CD4-positive, alpha-beta T cell (primary cell): ENCODE results near the gene DNAJC15. TPM values are rescaled to one million over a fixed set of nuclear protein-coding genes. Genes with fewer than 3 reads are reported as not detected.

ENCODE experiments used
- ATAC-seq: fragments of 200-7000 bp; cut with Tn5 transposase; one replicate; pipeline ENCODE4 v1.10.0; 2022; ENCODE audit warnings: mild to moderate bottlenecking; ENCODE audit not compliant: poor library complexity
- CTCF ChIA-PET: fragments of 350-600 bp; sonication (Branson Sonifier 250); formaldehyde crosslinking; loops from one replicate; lab custom pipeline; 2021; ENCODE audit warnings: antibody characterized with exemption, inconsistent platforms; lab: Charles Lee
- POLR2A ChIA-PET: fragments of 350-600 bp; sonication (Branson Sonifier 250); formaldehyde crosslinking; loops from one replicate; lab custom pipeline; 2021; ENCODE audit warnings: antibody characterized with exemption, inconsistent platforms; lab: Charles Lee
- DNase-seq, 14 experiments: peaks; one replicate each; pipeline ENCODE4 v3.0.0-alpha.2; 2013 to 2020; ENCODE audit warnings: mixed read lengths in 2 of 14
- H3K27ac ChIP-seq, 2 donors: one replicate each; pipeline versions ENCODE4 v1.5.1 to v1.7.0; 2013; ENCODE audit warnings: low read length in 2 of 2, low read depth in 1 of 2, mild to moderate bottlenecking in 1 of 2
- H3K27me3 ChIP-seq, 2 experiments: 1 replicate in 1 of 2; 2 replicates in 1 of 2; pipeline versions ENCODE4 v1.6.1 to v1.7.0; 2013; ENCODE audit warnings: low read length in 2 of 2, control low read depth in 1 of 2, mild to moderate bottlenecking in 1 of 2, moderate library complexity in 1 of 2; ENCODE audit not compliant: insufficient read depth in 2 of 2, control insufficient read depth in 1 of 2
- H3K36me3 ChIP-seq: one replicate; pipeline ENCODE4 v1.6.1; 2013; ENCODE audit warnings: low read length, control low read depth; ENCODE audit not compliant: insufficient read depth
- H3K4me1 ChIP-seq: one replicate; pipeline ENCODE4 v1.6.1; 2013; ENCODE audit warnings: low read length, control low read depth; ENCODE audit not compliant: insufficient read depth
- H3K4me3 ChIP-seq: one replicate; pipeline ENCODE4 v1.5.1; 2013; ENCODE audit warnings: mild to moderate bottlenecking, low read length, moderate library complexity
- H3K9me3 ChIP-seq, 2 experiments: 1 replicate in 1 of 2; 2 replicates in 1 of 2; pipeline versions ENCODE4 v1.6.1 to v1.7.0; 2013; ENCODE audit warnings: low read length in 2 of 2, mild to moderate bottlenecking in 2 of 2, control low read depth in 1 of 2, moderate library complexity in 1 of 2; ENCODE audit not compliant: control insufficient read depth in 1 of 2, insufficient read depth in 1 of 2
- H3K27ac Mint-ChIP-seq: one replicate; pipeline ENCODE4 v1.8.0; 2020; ENCODE audit warnings: mixed read lengths
- H3K27me3 Mint-ChIP-seq: one replicate; pipeline ENCODE4 v1.8.0; 2021; ENCODE audit warnings: mixed read lengths
- H3K36me3 Mint-ChIP-seq: one replicate; pipeline ENCODE4 v1.8.0; 2021; ENCODE audit warnings: low read depth, mixed read lengths
- H3K4me1 Mint-ChIP-seq: one replicate; pipeline ENCODE4 v1.8.0; 2021; ENCODE audit warnings: low read depth, mixed read lengths
- H3K4me3 Mint-ChIP-seq: one replicate; pipeline ENCODE4 v1.8.0; 2020; ENCODE audit warnings: mild to moderate bottlenecking, mixed read lengths
- H3K9me3 Mint-ChIP-seq: one replicate; pipeline ENCODE4 v1.8.0; 2020; ENCODE audit warnings: mixed read lengths
- intact Hi-C, 2 experiments: fragments of 100-400 bp; cut with DNase I in 1 of 2; cut with micrococcal nuclease in 1 of 2; formaldehyde crosslinking; loops; one replicate each; pipeline versions ENCODE4 v1.15.1 to v1.9.0; 2023 to 2025; cut with DNase I, micrococcal nuclease
- total RNA-seq, 174 experiments: library from RNA in 2 of 174; stranded (reverse) in 2 of 174; gene quantifications; one replicate each; pipeline ENCODE4 v1.2.3 and lab custom pipeline; 2021 to 2026
- TF ChIP-seq, protein P1 (sequence below): fragments of 200-600 bp; IDR thresholded peaks from one replicate; pipeline ENCODE4 v1.8.0; 2022; ENCODE audit warnings: antibody characterized with exemption, mild to moderate bottlenecking

DNAJC15 gene
- total RNA-seq, 2 experiments from 2014 or later = 6.8 to 7.6 TPM

DNA sequence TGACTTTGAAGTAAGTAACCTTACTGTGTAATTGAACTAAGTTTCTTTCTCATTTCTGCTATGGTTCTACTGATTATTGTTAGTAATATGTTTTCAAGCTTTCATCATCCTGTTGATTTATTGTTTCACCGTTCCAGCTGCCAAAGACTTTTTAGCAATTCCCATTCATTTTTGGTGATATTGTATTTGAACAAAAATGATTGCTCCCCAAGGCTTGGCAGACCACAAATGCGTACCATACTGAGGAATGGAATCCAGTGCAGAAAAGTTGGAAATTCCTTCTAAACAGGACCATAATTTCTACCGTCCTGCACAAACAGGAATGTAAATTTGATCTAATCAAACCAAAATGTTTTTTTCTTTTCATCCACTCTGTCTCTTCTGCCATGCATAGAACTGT lies 42.1 kb upstream of the DNAJC15 start:
- no peak overlapping the region for H3K4me3 ChIP-seq
- Mint-ChIP-seq H3K27ac (no peak overlapping the region), H3K4me1 (peaks cover 56% of the 10 kb centered on the region), H3K36me3 (peaks cover 35% of the 10 kb centered on the region), H3K9me3 (no peaks in the 10 kb centered on the region), H3K27me3 (no peaks in the 10 kb centered on the region), H3K4me3 (no peak overlapping the region)
- no peaks in the 10 kb centered on the region for H3K9me3 ChIP-seq
- no peaks in the 10 kb centered on the region for H3K27me3 ChIP-seq
- no peak overlapping the region for H3K27ac ChIP-seq
- ATAC-seq = no peak
- TF ChIP-seq, protein P1, sequence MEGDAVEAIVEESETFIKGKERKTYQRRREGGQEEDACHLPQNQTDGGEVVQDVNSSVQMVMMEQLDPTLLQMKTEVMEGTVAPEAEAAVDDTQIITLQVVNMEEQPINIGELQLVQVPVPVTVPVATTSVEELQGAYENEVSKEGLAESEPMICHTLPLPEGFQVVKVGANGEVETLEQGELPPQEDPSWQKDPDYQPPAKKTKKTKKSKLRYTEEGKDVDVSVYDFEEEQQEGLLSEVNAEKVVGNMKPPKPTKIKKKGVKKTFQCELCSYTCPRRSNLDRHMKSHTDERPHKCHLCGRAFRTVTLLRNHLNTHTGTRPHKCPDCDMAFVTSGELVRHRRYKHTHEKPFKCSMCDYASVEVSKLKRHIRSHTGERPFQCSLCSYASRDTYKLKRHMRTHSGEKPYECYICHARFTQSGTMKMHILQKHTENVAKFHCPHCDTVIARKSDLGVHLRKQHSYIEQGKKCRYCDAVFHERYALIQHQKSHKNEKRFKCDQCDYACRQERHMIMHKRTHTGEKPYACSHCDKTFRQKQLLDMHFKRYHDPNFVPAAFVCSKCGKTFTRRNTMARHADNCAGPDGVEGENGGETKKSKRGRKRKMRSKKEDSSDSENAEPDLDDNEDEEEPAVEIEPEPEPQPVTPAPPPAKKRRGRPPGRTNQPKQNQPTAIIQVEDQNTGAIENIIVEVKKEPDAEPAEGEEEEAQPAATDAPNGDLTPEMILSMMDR = no peak
- H3K36me3 ChIP-seq = peaks cover 4% of the 10 kb centered on the region
- CTCF ChIA-PET = interaction anchor here (1.5 kb wide), 1 partner anchor 36 kb away, joined by 4 read pairs; no protein-coding TSS in a partner anchor
- H3K4me1 ChIP-seq = peaks cover 5% of the 10 kb centered on the region
- POLR2A ChIA-PET = no interaction called here
- intact Hi-C loops = no loop called here
- DNase-seq = no peak

- H3K4me1 Mint-ChIP-seq = peaks cover 57% of the 10 kb centered on the region
- H3K36me3 Mint-ChIP-seq = peaks cover 30% of the 10 kb centered on the region
- Histone ChIP-seq H3K27me3 (no peaks in the 10 kb centered on the region), H3K4me3 (no peak overlapping the region), H3K36me3 (peaks cover 4% of the 10 kb centered on the region), H3K27ac (no peak overlapping the region), H3K4me1 (peaks cover 5% of the 10 kb centered on the region), H3K9me3 (no peaks in the 10 kb centered on the region)
- no peaks in the 10 kb centered on the region for H3K27me3 Mint-ChIP-seq
- ATAC-seq = no peak
- H3K4me3 Mint-ChIP-seq = no peak overlapping the region
- no peak for DNase-seq
- ChIA-PET POLR2A (interaction anchor here (1.0 to 2.6 kb wide), 2 partner anchors 10 to 90 kb away, joined by 3 to 15 read pairs; partner anchors contain the start of gene EPSTI1), CTCF (interaction anchor here (1.3 kb wide), 1 partner anchor 12 kb away, joined by 3 read pairs; no protein-coding TSS in a partner anchor)
- no peak overlapping the region for H3K27ac Mint-ChIP-seq
- H3K9me3 Mint-ChIP-seq = no peaks in the 10 kb centered on the region
- TF ChIP-seq, protein P1 = no peak
- intact Hi-C loops = no loop called here
Observed at GRCh38 chr13:42981853-42982252, 41.5 kb upstream of the DNAJC15 start.

DNA sequence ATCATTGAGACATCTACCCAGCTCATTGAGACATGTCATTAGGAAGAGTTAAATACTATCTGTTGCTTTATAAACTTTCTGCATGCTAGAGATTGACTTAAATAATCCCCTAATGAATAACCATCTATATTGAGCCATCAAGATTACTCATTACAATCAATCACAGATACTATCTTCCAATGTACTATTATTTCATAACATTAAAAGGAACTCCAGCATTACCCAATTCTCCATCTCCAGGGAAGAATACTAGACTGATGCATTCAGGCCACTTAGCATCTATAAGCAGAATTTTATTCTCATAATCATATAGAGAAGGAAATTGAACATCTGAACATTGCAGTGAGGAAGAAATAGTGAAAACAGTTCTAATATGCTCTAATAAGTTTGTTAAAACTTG lies 39.4 kb upstream of the DNAJC15 start:
- Histone ChIP-seq H3K27ac (no peak overlapping the region), H3K36me3 (no peaks in the 10 kb centered on the region), H3K4me3 (no peak overlapping the region), H3K9me3 (no peaks in the 10 kb centered on the region), H3K27me3 (no peaks in the 10 kb centered on the region), H3K4me1 (peaks cover 5% of the 10 kb centered on the region)
- ChIA-PET POLR2A (interaction anchor here (2.6 kb wide), 1 partner anchor 8 kb away, joined by 15 read pairs; the partner anchor contains the start of gene EPSTI1), CTCF (no interaction called here)
- intact Hi-C loops = no loop called here
- Mint-ChIP-seq H3K4me3 (no peak overlapping the region), H3K36me3 (peaks cover 22% of the 10 kb centered on the region), H3K4me1 (peaks cover 64% of the 10 kb centered on the region), H3K9me3 (no peaks in the 10 kb centered on the region), H3K27me3 (no peaks in the 10 kb centered on the region), H3K27ac (no peak overlapping the region)
- TF ChIP-seq, protein P1 = no peak
- ATAC-seq = no peak
- DNase-seq = no peak
